Measurements from ENCODE around the gene CTNS.

Gene CTNS

GRCh38 chr17:3603119-3603869 is 33.3 kb upstream of the CTNS start:
- TF ChIP-seq TCF12 (IDR thresholded peaks at IDR 0.05; ENCODE audit: low read depth) (no peak), EP300 (IDR thresholded peaks at IDR 0.05; ENCODE audit: borderline replicate concordance) (no peak), TAF1 (IDR thresholded peaks at IDR 0.05; ENCODE audit: low read depth) (no peak), REST (IDR thresholded peaks at IDR 0.05; ENCODE audit: low read depth) (no peak), YY1 (IDR thresholded peaks at IDR 0.05; ENCODE audit: low read depth) (no peak), CEBPB (IDR thresholded peaks at IDR 0.05) (no peak), MAX (IDR thresholded peaks at IDR 0.05) (no peak), EGR1 (IDR thresholded peaks at IDR 0.05) (no peak), CREB1 (IDR thresholded peaks at IDR 0.05; ENCODE audit: low read depth) (no peak), RAD21 (IDR thresholded peaks at IDR 0.05; ENCODE audit: low read depth) (no peak), NFIC (IDR thresholded peaks at IDR 0.05) (no peak), USF1 (IDR thresholded peaks at IDR 0.05) (no peak), ZBTB7A (IDR thresholded peaks at IDR 0.05; ENCODE audit: low read depth) (no peak), TEAD4 (IDR thresholded peaks at IDR 0.05) (no peak), FOXM1 (IDR thresholded peaks at IDR 0.05; ENCODE audit: borderline replicate concordance, low read depth) (no peak)

- no peak for TF ChIP-seq RAD21 (IDR thresholded peaks at IDR 0.05; ENCODE audit: low read depth)
- no peak for TF ChIP-seq ZBTB7A (IDR thresholded peaks at IDR 0.05; ENCODE audit: low read depth)
- no peak for TF ChIP-seq TEAD4 (IDR thresholded peaks at IDR 0.05)
- TF ChIP-seq FOXM1 (IDR thresholded peaks at IDR 0.05; ENCODE audit: borderline replicate concordance, low read depth) = no peak
- TF ChIP-seq EP300 (IDR thresholded peaks at IDR 0.05; ENCODE audit: borderline replicate concordance) = no peak
- no peak for TF ChIP-seq TAF1 (IDR thresholded peaks at IDR 0.05; ENCODE audit: low read depth)
- TF ChIP-seq REST (IDR thresholded peaks at IDR 0.05; ENCODE audit: low read depth) = no peak
- TF ChIP-seq CREB1 (IDR thresholded peaks at IDR 0.05; ENCODE audit: low read depth) = no peak
- TF ChIP-seq NFIC (IDR thresholded peaks at IDR 0.05) = no peak
- TF ChIP-seq EGR1 (IDR thresholded peaks at IDR 0.05) = no peak
- no peak for TF ChIP-seq TCF12 (IDR thresholded peaks at IDR 0.05; ENCODE audit: low read depth)
- TF ChIP-seq CEBPB (IDR thresholded peaks at IDR 0.05) = no peak
- no peak for TF ChIP-seq USF1 (IDR thresholded peaks at IDR 0.05)
- TF ChIP-seq YY1 (IDR thresholded peaks at IDR 0.05; ENCODE audit: low read depth) = no peak
- no peak for TF ChIP-seq MAX (IDR thresholded peaks at IDR 0.05)
Measured at GRCh38 chr17:3603870-3604259, 32.7 kb upstream of the CTNS start.

- TF ChIP-seq ZBTB7A (IDR thresholded peaks at IDR 0.05; ENCODE audit: low read depth) = no peak
- TF ChIP-seq NFIC (IDR thresholded peaks at IDR 0.05) = no peak
- TF ChIP-seq YY1 (IDR thresholded peaks at IDR 0.05; ENCODE audit: low read depth) = no peak
- no peak for TF ChIP-seq REST (IDR thresholded peaks at IDR 0.05; ENCODE audit: low read depth)
- no peak for TF ChIP-seq USF1 (IDR thresholded peaks at IDR 0.05)
- TF ChIP-seq CEBPB (IDR thresholded peaks at IDR 0.05) = no peak
- no peak for TF ChIP-seq TCF12 (IDR thresholded peaks at IDR 0.05; ENCODE audit: low read depth)
- no peak for TF ChIP-seq FOXM1 (IDR thresholded peaks at IDR 0.05; ENCODE audit: borderline replicate concordance, low read depth)
- TF ChIP-seq EGR1 (IDR thresholded peaks at IDR 0.05) = no peak
- no peak for TF ChIP-seq RAD21 (IDR thresholded peaks at IDR 0.05; ENCODE audit: low read depth)
- TF ChIP-seq CREB1 (IDR thresholded peaks at IDR 0.05; ENCODE audit: low read depth) = no peak
Measured at GRCh38 chr17:3609689-3610088, 26.9 kb upstream of the CTNS start.
